ENCODE results near the gene CHMP2A.
A peak's percentile ranks its signal among the peaks of the same experiment; 100 is the strongest.

Gene CHMP2A

GRCh38 chr19:58520257-58520599 lies 34.7 kb downstream of the CHMP2A start:
- DNase-seq (ENCODE audit: insufficient read length, low spot score) (no peak), FAIRE-seq (no peak)
- no peak for TF ChIP-seq CTCF (IDR thresholded peaks at IDR 0.05; ENCODE audit: insufficient read depth, missing control alignments)

- TF ChIP-seq CTCF (IDR thresholded peaks at IDR 0.05; ENCODE audit: insufficient read depth, missing control alignments): peak; percentile 69
- DNase-seq (ENCODE audit: insufficient read length, low spot score): no peak
- FAIRE-seq: no peak
Observed at GRCh38 chr19:58519355-58520256, 35.3 kb downstream of the CHMP2A start, which contains the start of gene ZBTB45. Gene ZBTB45 (minus strand): TSS chr19:58519810. CDS start chr19:58517673, 2,137 bp downstream.

- DNase-seq (ENCODE audit: insufficient read length, low spot score): no peak
- peak; percentile 57 for TF ChIP-seq CTCF (IDR thresholded peaks at IDR 0.05; ENCODE audit: insufficient read depth, missing control alignments)
- FAIRE-seq: no peak
Observed at GRCh38 chr19:58519087-58519354, 35.9 kb downstream of the CHMP2A start.

GRCh38 chr19:58518256-58519086 lies 36.4 kb downstream of the CHMP2A start:
- no peak for TF ChIP-seq CTCF (IDR thresholded peaks at IDR 0.05; ENCODE audit: insufficient read depth, missing control alignments)
- no peak for FAIRE-seq
- DNase-seq (ENCODE audit: insufficient read length, low spot score): no peak

GRCh38 chr19:58516964-58517833 lies 37.7 kb downstream of the CHMP2A start:
- no peak for TF ChIP-seq CTCF (IDR thresholded peaks at IDR 0.05; ENCODE audit: insufficient read depth, missing control alignments)
- DNase-seq (ENCODE audit: insufficient read length, low spot score) (no peak), FAIRE-seq (no peak)

GRCh38 chr19:58516246-58516836 lies 38.6 kb downstream of the CHMP2A start:
- FAIRE-seq: no peak
- no peak for DNase-seq (ENCODE audit: insufficient read length, low spot score)
- no peak for TF ChIP-seq CTCF (IDR thresholded peaks at IDR 0.05; ENCODE audit: insufficient read depth, missing control alignments)

Data from D721Med (cell line).